ENCODE data around the gene NTN5. TPM values are rescaled to one million over a fixed set of nuclear protein-coding genes. Genes with fewer than 3 reads are reported as not detected.
"Not testable (repeated sequence)": the region's sequence is repeated elsewhere in the genome, so short reads cannot be mapped to it uniquely, and the experiment has no call there.

NTN5 gene
- total RNA-seq, 1 experiment from 2014 or later = not detected

- no peak for DNase-seq (ENCODE audit: low read depth)
Observed at GRCh38 chr19:48696353-48697010, 23.7 kb upstream of the NTN5 start.

DNA sequence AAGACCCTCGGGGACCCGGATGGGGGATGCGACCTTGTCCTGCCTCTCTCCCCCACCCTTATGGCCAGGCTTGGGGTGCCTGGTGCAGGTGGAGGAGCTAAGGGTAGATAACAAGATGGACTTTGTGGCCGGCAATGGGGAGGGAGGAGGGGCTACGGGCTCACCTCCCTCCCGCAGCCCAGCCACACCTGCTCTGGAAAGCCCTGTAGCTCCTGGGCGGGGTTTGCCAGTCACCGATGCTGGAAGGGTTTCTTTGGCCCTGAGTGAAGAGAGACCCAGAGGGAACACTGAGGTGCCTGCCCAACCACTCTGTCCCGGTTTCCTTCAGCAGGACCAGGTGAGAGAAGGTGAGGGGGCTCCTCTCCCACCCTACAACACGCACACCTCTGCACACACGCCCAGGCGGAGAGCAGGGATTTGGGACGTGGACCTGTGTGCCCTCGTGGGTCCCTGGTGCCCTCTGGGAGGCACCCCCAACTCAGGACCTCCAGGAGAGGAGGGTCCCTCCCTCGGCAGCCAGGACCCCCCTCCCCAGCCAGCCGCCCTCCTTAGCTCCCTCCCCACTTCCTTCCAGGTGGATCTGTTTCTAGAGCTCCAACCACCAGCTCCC lies 23.0 kb upstream of the NTN5 start, which contains the start of gene FUT2:
Gene FUT2, plus strand, starts transcription at position 229 of the 610 bp plus-strand sequence. CDS start 6,986 bp downstream, outside the sequence.
- no peak for DNase-seq (ENCODE audit: low read depth)

GRCh38 chr19:48693629-48694028 lies 20.8 kb upstream of the NTN5 start:
- DNase-seq (ENCODE audit: low read depth) = not testable (repeated sequence)

DNA sequence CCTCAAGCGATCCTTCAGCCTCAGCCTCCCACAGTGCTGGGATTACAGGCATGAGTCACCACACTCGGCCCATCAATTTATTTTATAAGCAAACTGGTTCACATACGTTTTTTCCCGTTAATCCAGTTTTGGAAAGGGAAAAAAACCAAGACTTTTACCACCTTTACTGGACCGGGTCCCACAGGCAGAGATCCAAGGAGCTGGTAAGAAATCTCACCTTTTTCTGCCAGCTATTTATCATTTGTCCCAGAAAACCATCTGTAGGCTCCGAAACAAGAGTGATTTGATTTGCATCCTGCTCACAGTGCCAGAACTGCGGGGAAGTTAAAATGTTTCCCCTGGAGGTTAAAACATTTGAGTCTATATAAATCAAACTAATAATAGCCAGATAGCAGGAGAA lies 16.6 kb upstream of the NTN5 start:
- no peak for DNase-seq (ENCODE audit: low read depth)

DNA sequence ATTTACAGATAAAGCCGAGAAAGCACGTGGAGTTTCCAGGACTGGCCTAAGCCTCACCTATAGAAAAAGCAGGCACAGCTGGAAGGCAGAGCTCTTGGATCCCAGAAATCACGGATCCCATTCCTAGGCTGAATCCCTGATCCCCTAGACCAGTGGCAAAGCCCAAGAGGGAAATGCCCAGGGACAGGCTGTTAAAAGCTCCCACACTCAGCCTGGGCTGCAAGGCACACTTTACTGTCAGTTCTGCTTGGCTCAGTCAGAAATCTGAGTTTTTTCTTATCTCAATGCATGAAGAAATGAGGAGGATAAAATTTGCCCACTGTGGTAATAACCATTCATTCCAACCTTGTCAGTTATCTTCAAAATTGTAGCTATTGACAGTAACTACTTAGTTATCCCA lies 15.0 kb upstream of the NTN5 start:
- no peak for DNase-seq (ENCODE audit: low read depth)

- not testable (repeated sequence) for DNase-seq (ENCODE audit: low read depth)
Observed at GRCh38 chr19:48686637-48687036, 13.8 kb upstream of the NTN5 start.

DNA sequence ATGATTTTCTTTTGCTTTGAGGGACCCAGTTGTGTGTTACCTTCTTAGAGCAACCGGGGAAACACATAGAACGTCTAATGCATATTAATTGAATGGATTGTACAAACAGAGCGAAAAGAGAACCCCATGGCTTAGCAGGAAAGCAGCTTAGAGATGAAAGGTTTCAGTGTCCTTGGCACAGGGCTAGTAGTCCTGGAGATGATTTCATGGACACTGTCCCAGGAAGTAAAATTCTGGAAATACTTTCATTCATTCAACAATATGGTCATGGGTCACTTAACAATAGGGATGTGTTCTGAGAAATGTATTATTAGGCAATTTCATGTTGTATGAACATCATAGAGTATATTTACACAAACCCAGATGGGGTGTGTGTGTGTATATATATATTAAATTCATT lies 13.3 kb upstream of the NTN5 start:
- no peak for DNase-seq (ENCODE audit: low read depth)

- DNase-seq (ENCODE audit: low read depth) = peak; percentile 27
Observed at GRCh38 chr19:48685583-48685982, 12.8 kb upstream of the NTN5 start.

- no peak for DNase-seq (ENCODE audit: low read depth)
Observed at GRCh38 chr19:48683349-48683748, 10.5 kb upstream of the NTN5 start.

DNA sequence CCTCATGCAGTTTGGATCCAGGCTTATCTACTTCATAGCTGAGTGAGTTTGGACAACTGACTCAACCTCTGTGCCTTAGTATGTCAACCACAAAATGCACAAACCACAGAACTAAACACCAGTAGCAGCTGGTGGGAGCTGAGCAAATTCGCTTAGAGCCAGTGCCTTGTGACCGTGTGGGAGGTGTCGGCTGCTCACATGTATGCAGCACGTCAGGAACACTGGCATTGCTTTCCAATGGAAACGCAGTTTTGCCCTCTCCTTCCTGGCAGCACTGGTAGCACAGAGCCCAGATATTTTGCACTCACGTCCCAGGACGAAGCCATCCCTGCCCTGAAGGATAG lies 8.3 kb upstream of the NTN5 start:
- DNase-seq (ENCODE audit: low read depth) = peak; percentile 75

DNA sequence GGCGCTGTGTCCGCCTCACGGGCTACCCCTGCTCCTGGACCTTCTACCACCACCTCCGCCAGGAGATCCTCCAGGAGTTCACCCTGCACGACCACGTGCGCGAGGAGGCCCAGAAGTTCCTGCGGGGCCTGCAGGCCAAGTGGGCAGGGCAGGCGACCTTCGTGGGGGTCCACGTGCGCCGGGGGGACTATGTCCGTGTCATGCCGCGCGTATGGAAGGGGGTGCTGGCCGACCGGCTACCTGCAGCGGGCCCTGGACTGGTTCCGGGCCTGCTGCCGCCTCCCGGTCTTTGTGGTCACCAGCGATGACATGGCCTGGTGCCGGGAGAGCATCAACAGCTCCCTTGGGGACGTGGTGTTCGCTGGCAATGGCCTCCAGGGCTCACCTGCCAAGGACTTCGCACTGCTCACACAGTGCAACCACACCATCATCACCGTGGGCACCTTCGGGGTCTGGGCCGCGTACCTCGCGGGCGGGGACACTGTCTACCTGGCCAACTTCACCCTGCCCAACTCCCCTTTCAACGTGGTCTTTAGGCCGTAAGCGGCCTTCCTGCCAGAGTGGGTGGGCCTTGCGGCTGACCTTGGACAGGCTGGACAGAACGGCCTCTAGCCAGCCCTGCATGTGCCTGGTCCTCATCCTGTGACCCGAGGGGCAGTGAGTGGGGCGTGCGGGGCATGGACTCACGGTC lies 7.8 kb upstream of the NTN5 start:
- DNase-seq (ENCODE audit: low read depth) = no peak

GRCh38 chr19:48680006-48680405 lies 7.2 kb upstream of the NTN5 start:
- not testable (repeated sequence) for DNase-seq (ENCODE audit: low read depth)

DNA sequence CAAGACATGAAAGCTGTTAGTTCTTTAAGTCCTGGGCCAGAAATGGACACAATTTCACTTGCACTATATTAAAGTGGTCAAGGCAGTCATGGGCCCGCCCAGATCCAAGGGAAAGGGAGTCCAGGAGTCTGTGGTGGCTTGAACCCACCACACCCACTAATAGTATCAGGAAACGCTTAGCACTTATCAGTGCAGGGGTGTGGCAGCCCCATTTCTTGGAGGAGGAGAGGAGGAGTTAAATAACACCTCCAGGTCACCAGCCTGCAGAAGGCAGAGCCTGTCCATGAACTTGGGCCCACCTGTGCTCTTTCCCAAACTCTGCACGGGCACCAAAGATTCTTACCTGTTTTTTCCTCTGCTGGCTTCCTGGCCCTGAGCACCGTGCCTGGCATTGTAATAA lies 5.4 kb upstream of the NTN5 start:
- DNase-seq (ENCODE audit: low read depth) = no peak

- no peak for DNase-seq (ENCODE audit: low read depth)
Observed at GRCh38 chr19:48676887-48677286, 4.1 kb upstream of the NTN5 start.

DNA sequence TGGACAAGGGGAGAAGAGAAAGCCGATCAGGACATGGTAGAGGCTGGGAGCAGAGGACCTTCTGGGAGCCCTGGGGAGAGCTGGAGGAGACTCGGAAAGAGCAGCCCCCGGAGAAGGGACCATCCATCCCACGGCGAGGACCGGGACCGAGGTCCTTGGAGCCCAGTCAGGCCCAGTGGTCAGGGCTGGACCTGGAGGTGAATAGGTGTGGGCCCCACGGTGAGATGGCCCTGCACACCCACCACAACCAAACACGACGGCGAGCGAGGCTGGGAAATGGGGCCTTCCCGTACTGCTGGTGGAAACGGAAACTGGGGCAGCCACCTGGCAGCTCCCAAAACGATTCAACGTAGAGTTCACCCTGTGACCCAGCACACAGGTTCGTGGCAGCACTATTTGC lies 3.7 kb upstream of the NTN5 start:
- DNase-seq (ENCODE audit: low read depth) = no peak

GRCh38 chr19:48674921-48675824 lies 2.4 kb upstream of the NTN5 start:
- DNase-seq (ENCODE audit: low read depth) = peak; percentile 80

- DNase-seq (ENCODE audit: low read depth) = no peak
Observed at GRCh38 chr19:48674216-48674809, 1.5 kb upstream of the NTN5 start.

GRCh38 chr19:48673436-48674100 lies 751 bp upstream of the NTN5 start:
- no peak for DNase-seq (ENCODE audit: low read depth)

DNA sequence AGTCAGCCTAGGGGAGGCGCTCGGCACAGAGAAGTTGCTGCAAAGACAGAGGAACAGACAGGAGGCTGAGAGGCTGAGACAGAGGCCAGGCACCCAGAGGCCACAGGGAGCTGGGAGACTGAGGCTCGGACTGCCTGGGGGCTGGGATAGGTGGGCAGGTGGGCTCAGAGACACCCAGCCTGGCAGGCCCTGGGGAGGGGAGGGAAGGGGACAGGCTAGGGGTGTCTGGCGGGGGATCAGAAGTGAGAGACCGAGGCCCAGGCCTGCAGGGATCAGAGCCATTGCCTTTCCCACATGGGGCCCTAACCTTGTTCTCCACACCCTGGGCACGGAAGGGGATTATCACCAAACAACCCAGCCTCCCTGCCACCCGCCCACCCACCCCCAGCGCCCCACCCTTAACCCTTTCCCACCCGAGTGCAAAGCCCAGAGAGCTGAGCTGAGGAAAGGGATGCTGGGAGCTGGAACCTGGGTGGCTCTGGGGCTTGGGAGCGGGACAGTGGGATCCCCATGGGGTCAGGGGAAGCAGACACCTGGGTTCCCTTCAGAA lies 1.3 kb downstream of the NTN5 start:
- no peak for DNase-seq (ENCODE audit: low read depth)

DNA sequence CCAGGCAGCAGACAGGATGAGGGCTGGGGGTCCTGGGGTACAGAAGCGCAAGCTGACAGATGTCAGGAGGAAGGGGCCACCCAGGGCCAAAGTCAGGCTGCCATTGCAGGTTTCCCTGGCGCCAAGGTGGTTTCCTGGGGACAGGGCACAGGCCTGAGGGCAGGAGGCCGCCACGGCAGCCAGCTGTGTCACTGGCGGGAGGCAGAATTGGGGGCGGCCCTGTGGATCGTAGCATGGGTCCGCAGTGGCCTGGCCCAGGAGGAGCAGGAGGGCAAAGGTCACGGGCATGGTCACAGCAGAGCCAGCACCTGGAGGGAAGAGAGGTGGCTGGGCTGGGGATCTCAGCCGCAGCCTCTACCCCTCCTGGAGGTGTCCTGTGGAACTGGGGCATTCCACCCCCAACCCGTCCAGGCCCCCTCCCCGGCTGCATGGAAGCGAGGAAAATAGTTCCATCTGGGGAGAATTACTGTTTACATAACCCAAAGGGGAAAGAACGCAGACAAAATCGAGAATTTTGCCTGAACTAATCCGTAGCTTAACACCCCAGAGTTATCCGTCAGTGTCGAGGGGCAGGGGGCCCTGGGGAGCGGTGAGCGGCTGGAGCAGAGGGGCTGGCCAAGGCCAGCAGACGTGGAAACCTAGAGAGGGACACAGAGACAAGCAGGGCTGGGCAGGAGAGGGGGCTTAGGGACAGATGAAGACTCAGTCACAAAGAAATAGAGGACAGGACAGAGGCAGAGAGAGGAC lies 1.9 kb downstream of the NTN5 start:
- DNase-seq (ENCODE audit: low read depth) = no peak

All from HT1080 (cell line).